Endothelial cell (in vitro differentiated cells): Measurements from ENCODE around the gene NAP1L1. TPM values are rescaled to one million over a fixed set of nuclear protein-coding genes. Genes with fewer than 3 reads are reported as not detected.

ENCODE experiments used
- DNase-seq: peaks from one replicate; pipeline ENCODE4 v3.0.0; 2021; ENCODE audit warnings: low spot score
- H3K27ac Mint-ChIP-seq: one replicate; pipeline ENCODE4 v1.8.0; 2021; ENCODE audit warnings: mixed read lengths, inconsistent platforms; ENCODE audit not compliant: unreplicated experiment
- H3K27me3 Mint-ChIP-seq: one replicate; pipeline ENCODE4 v1.8.0; 2021; ENCODE audit warnings: mild to moderate bottlenecking, moderate library complexity, mixed read lengths, inconsistent platforms; ENCODE audit not compliant: unreplicated experiment
- H3K36me3 Mint-ChIP-seq: one replicate; pipeline ENCODE4 v1.8.0; 2021; ENCODE audit warnings: mild to moderate bottlenecking, low read depth, mixed read lengths, inconsistent platforms; ENCODE audit not compliant: unreplicated experiment
- H3K4me1 Mint-ChIP-seq: one replicate; pipeline ENCODE4 v1.8.0; 2021; ENCODE audit warnings: mild to moderate bottlenecking, mixed read lengths, inconsistent platforms; ENCODE audit not compliant: unreplicated experiment
- H3K4me3 Mint-ChIP-seq: one replicate; pipeline ENCODE4 v1.8.0; 2021; ENCODE audit warnings: mild to moderate bottlenecking, mixed read lengths, inconsistent platforms; ENCODE audit not compliant: unreplicated experiment
- H3K9me3 Mint-ChIP-seq: one replicate; pipeline ENCODE4 v1.8.0; 2021; ENCODE audit warnings: mixed read lengths, inconsistent platforms; ENCODE audit not compliant: unreplicated experiment
- total RNA-seq: library from RNA; stranded (reverse); fragmentation: NEBNext Ultra II Directional; extraction: Animal tissue kit (Norgen Biotek cat#: 25700); gene quantifications from one replicate; pipeline ENCODE4 v1.2.1, GENCODE V29; 2021; ENCODE audit not compliant: unreplicated experiment
- TF ChIP-seq, protein P1 (sequence below): fragments of 200-600 bp; sonication (generic); IDR thresholded peaks from one replicate; pipeline ENCODE4 v1.5.0; 2021; ENCODE audit warnings: antibody characterized with exemption; ENCODE audit not compliant: unreplicated experiment

Gene NAP1L1
- total RNA-seq, 1 donor from 2014 or later = 603 TPM

DNA sequence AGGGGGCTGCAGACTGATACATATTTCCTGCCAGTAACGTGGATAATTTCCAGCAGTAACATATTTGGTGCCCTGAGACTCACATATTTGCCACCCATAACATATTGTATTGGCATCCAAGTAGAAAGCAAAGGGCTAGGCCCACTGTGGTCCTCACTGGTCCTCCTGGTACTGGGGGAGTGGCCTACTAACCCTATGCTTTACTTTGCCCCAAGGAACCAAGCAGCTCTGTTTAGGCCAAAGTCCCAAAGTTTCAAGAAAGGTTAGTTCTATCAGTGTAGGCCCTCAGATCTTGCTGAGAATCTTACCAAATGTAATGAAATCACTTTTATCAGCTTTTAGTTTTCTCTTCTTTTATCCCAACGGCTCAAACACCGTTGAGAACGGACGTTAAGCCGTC lies 35.4 kb upstream of the NAP1L1 start:
- H3K9me3 Mint-ChIP-seq = no peaks in the 10 kb centered on the region
- no peaks in the 10 kb centered on the region for H3K36me3 Mint-ChIP-seq
- no peak for DNase-seq
- no peak overlapping the region for H3K27ac Mint-ChIP-seq
- no peaks in the 10 kb centered on the region for H3K27me3 Mint-ChIP-seq
- H3K4me3 Mint-ChIP-seq = no peak overlapping the region
- TF ChIP-seq, protein P1, sequence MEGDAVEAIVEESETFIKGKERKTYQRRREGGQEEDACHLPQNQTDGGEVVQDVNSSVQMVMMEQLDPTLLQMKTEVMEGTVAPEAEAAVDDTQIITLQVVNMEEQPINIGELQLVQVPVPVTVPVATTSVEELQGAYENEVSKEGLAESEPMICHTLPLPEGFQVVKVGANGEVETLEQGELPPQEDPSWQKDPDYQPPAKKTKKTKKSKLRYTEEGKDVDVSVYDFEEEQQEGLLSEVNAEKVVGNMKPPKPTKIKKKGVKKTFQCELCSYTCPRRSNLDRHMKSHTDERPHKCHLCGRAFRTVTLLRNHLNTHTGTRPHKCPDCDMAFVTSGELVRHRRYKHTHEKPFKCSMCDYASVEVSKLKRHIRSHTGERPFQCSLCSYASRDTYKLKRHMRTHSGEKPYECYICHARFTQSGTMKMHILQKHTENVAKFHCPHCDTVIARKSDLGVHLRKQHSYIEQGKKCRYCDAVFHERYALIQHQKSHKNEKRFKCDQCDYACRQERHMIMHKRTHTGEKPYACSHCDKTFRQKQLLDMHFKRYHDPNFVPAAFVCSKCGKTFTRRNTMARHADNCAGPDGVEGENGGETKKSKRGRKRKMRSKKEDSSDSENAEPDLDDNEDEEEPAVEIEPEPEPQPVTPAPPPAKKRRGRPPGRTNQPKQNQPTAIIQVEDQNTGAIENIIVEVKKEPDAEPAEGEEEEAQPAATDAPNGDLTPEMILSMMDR = no peak
- H3K4me1 Mint-ChIP-seq = peaks cover 7% of the 10 kb centered on the region

DNA sequence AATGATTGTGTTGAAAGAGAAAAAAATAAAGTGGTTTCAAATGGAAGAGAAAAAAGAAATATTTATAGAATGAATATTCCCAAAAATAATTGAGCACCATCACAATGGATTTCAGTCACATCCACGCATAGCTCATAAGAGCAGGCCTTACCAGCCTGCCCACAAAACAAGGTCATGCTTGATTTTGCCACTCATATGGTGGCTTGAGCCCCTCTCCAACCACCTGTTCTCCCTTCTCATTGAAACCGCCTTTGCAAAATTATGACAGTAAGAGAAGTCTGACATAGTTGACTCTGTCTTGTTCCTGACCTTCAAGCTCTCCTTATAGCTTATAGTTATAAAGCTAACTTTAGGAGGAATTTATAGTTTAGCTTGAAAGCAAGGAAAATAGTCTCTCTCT lies 33.3 kb upstream of the NAP1L1 start:
- Mint-ChIP-seq H3K27ac (no peak overlapping the region), H3K36me3 (no peaks in the 10 kb centered on the region), H3K4me3 (no peak overlapping the region), H3K9me3 (no peaks in the 10 kb centered on the region), H3K4me1 (peaks cover 8% of the 10 kb centered on the region), H3K27me3 (no peaks in the 10 kb centered on the region)
- TF ChIP-seq, protein P1 = no peak
- no peak for DNase-seq

DNA sequence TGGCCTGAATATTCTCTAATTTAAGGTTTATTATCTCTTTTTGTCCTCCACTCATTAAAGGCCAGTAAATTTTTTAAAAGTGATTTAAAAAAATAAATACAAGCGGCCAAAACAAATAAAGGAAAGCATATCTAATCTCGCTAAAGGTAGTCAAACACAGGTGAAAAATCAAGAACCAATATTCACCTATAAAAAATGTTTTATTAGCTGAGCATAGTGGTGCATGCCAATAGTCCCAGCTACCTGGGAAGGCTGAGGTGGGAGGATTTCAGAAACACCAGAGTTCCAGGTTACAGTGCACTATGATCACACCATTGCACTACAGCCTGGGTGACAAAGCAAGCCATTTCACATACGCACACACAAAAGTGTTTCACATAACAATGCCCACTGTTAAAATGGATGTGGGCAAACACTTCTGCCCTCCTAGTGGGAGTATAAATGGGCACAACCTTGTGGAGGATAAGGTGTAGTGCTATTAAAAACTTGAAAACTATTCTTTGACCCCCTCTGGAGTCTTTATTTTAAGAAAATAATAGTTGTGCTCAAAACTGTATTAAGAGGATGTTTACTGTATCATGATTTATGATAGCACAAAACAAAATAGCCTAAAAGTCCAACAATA lies 32.7 kb upstream of the NAP1L1 start:
- Mint-ChIP-seq H3K27ac (no peak overlapping the region), H3K4me3 (no peak overlapping the region), H3K27me3 (peaks cover 3% of the 10 kb centered on the region), H3K36me3 (no peaks in the 10 kb centered on the region), H3K9me3 (no peaks in the 10 kb centered on the region), H3K4me1 (peaks cover 8% of the 10 kb centered on the region)
- TF ChIP-seq, protein P1 = no peak
- DNase-seq = no peak

DNA sequence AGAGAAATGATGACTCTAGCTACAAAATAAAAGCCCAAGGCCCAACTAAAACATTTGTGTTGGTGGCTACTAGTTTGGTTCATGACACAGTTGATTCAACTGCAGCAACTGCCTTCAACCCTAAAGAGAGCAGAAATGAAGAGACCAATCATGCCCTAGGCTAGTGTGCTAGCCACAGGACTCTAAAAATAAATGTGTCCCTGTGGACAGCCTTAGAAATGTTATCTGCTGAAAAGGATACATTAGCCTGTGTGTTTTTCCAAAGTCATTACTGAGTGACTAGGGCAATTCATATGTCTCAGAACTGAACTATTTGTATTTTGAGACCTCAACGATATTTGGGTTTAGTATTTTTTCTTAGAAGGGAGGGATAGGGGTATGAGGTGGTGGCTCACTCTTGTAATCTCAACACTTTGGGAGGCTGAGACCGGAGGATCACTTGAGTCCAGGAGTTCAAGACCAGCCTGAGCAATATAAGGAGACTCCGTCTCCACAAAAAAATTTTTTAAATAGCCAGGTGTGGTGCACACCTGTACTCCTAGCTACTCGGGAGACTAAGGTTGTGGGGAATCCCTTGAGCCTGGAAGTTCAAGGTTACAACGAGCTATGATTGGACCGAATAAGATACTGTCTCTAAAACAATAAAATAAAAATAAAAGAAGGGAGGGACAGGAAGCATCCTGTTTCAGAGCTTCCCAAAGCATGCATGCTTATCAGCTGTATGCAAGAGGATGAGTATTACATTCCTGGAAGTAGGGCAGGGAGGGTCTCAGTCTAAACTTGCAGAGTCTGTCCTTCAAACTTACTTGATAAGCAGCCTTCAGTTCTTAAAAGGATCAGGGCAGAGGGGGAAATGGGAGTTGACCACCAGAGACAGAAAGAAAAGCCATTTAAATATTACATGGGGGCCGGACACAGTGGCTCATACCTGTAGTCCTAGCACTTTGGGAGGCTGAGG lies 29.6 kb upstream of the NAP1L1 start:
- Mint-ChIP-seq H3K4me3 (no peak overlapping the region), H3K27me3 (peaks cover 3% of the 10 kb centered on the region), H3K27ac (no peak overlapping the region), H3K36me3 (no peaks in the 10 kb centered on the region), H3K4me1 (peaks cover 8% of the 10 kb centered on the region), H3K9me3 (no peaks in the 10 kb centered on the region)
- TF ChIP-seq, protein P1 = no peak
- DNase-seq = no peak
